ENCODE data around the gene DTNBP1.

DNA sequence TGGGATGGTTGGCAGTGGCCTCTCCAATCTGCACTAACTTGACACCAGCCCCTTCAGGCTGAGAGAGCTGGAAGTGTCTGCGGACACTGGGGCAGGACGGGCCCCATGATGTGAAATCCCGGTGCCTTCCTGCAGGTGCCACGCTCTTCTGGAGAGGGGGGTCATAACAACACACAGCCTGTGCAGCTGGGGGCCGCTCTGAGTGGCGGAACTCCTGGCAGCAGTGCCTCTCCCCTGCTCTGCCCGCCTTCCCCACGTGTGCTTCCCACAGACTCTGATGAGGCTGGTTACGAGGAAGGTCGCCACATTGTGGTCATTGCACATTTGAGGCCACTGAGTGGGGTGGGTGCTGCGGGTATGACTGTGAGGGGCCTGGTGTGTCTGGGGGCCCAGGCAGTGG lies 145.2 kb downstream of the DTNBP1 start:
- TF ChIP-seq CTCF (IDR thresholded peaks at IDR 0.05): no peak
- no peak for TF ChIP-seq POLR2A (IDR thresholded peaks at IDR 0.05)
